NT2/D1 (cell line): ENCODE measurements around the gene DCANP1.

Source experiments
- SUZ12 ChIP-seq: IDR thresholded peaks from 2 replicates; pipeline ENCODE4 v1.6.1; 2011; ENCODE audit not compliant: insufficient read length, insufficient read depth; ENCODE audit errors: extremely low read depth
- YY1 ChIP-seq: IDR thresholded peaks from 2 replicates; pipeline ENCODE4 v1.6.1; 2011; ENCODE audit not compliant: insufficient read length, insufficient read depth
- ZNF274 ChIP-seq: IDR thresholded peaks from 2 replicates; pipeline ENCODE4 v1.6.1; 2011; ENCODE audit warnings: mild to moderate bottlenecking, low read depth, low read length

GRCh38 chr5:135449644-135450043 lies 2.5 kb upstream of the DCANP1 start:
- TF ChIP-seq ZNF274 (no peak), YY1 (no peak), SUZ12 (no peak)
